ENCODE measurements around the gene KLRF2. TPM values are rescaled to one million over a fixed set of nuclear protein-coding genes. Genes with fewer than 3 reads are reported as not detected.
"Not testable (repeated sequence)": the region's sequence is repeated elsewhere in the genome, so short reads cannot be mapped to it uniquely, and the experiment has no call there.

The KLRF2 gene
- total RNA-seq, 1 donor from 2014 or later = not detected

- Mint-ChIP-seq H3K4me3 (ENCODE audit: low read depth) (no peak overlapping the region), H3K9me3 (ENCODE audit: low read depth) (peaks cover 4% of the 10 kb centered on the region), H3K27me3 (peaks cover 6% of the 10 kb centered on the region), H3K36me3 (ENCODE audit: insufficient read depth) (no peaks in the 10 kb centered on the region), H3K4me1 (ENCODE audit: low read depth) (peaks cover 9% of the 10 kb centered on the region), H3K27ac (no peak overlapping the region)
- no peak for DNase-seq (ENCODE audit: low spot score, unreplicated experiment)
- TF ChIP-seq CTCF (IDR thresholded peaks at IDR 0.05; ENCODE audit: unreplicated experiment) = no peak
Observed at GRCh38 chr12:9870286-9870866, 10.9 kb upstream of the KLRF2 start.

GRCh38 chr12:9872162-9872561 is 9.1 kb upstream of the KLRF2 start:
- Mint-ChIP-seq H3K9me3 (ENCODE audit: low read depth) (peaks cover 9% of the 10 kb centered on the region), H3K36me3 (ENCODE audit: insufficient read depth) (no peaks in the 10 kb centered on the region), H3K27me3 (peaks cover 6% of the 10 kb centered on the region), H3K27ac (no peak overlapping the region), H3K4me3 (ENCODE audit: low read depth) (no peak overlapping the region), H3K4me1 (ENCODE audit: low read depth) (peaks cover 9% of the 10 kb centered on the region)
- DNase-seq (ENCODE audit: low spot score, unreplicated experiment) = no peak
- TF ChIP-seq CTCF (IDR thresholded peaks at IDR 0.05; ENCODE audit: unreplicated experiment) = no peak

- Mint-ChIP-seq H3K27ac (no peak overlapping the region), H3K36me3 (ENCODE audit: insufficient read depth) (no peaks in the 10 kb centered on the region), H3K4me3 (ENCODE audit: low read depth) (no peak overlapping the region), H3K4me1 (ENCODE audit: low read depth) (peaks cover 9% of the 10 kb centered on the region), H3K27me3 (peaks cover 6% of the 10 kb centered on the region), H3K9me3 (ENCODE audit: low read depth) (peaks cover 9% of the 10 kb centered on the region)
- no peak for TF ChIP-seq CTCF (IDR thresholded peaks at IDR 0.05; ENCODE audit: unreplicated experiment)
- no peak for DNase-seq (ENCODE audit: low spot score, unreplicated experiment)
Observed at GRCh38 chr12:9872742-9873141, 8.5 kb upstream of the KLRF2 start.

GRCh38 chr12:9876120-9876519 is 5.2 kb upstream of the KLRF2 start:
- H3K36me3 Mint-ChIP-seq (ENCODE audit: insufficient read depth); DNase-seq (ENCODE audit: low spot score, unreplicated experiment); H3K4me1 Mint-ChIP-seq (ENCODE audit: low read depth); H3K4me3 Mint-ChIP-seq (ENCODE audit: low read depth); H3K27ac Mint-ChIP-seq; H3K9me3 Mint-ChIP-seq (ENCODE audit: low read depth); H3K27me3 Mint-ChIP-seq: not testable (repeated sequence)

GRCh38 chr12:9880532-9881078 is 684 bp upstream of the KLRF2 start:
- Mint-ChIP-seq H3K36me3 (ENCODE audit: insufficient read depth) (no peaks in the 10 kb centered on the region), H3K27ac (no peak overlapping the region), H3K4me1 (ENCODE audit: low read depth) (peaks cover 3% of the 10 kb centered on the region), H3K9me3 (ENCODE audit: low read depth) (peaks cover 3% of the 10 kb centered on the region), H3K27me3 (no peaks in the 10 kb centered on the region), H3K4me3 (ENCODE audit: low read depth) (no peak overlapping the region)
- no peak for TF ChIP-seq CTCF (IDR thresholded peaks at IDR 0.05; ENCODE audit: unreplicated experiment)
- no peak for DNase-seq (ENCODE audit: low spot score, unreplicated experiment)

- Mint-ChIP-seq H3K27ac (no peak overlapping the region), H3K27me3 (no peaks in the 10 kb centered on the region), H3K36me3 (ENCODE audit: insufficient read depth) (no peaks in the 10 kb centered on the region), H3K4me1 (ENCODE audit: low read depth) (peaks cover 3% of the 10 kb centered on the region), H3K9me3 (ENCODE audit: low read depth) (peaks cover under 1% of the 10 kb centered on the region), H3K4me3 (ENCODE audit: low read depth) (no peak overlapping the region)
- TF ChIP-seq CTCF (IDR thresholded peaks at IDR 0.05; ENCODE audit: unreplicated experiment) = no peak
- DNase-seq (ENCODE audit: low spot score, unreplicated experiment) = no peak
Observed at GRCh38 chr12:9881988-9882387, 699 bp downstream of the KLRF2 start.

Measured in progenitor cell of endocrine pancreas (in vitro differentiated cells).